ENCODE results near the gene PLEKHA4. TPM values are rescaled to one million over a fixed set of nuclear protein-coding genes. Genes with fewer than 3 reads are reported as not detected.

The PLEKHA4 gene
- total and polyA plus RNA-seq, 9 of the 15 experiments (the other 6 are each of a cell fraction or from before 2014, with no cell fraction given): 0.07 to 30.8 (median 11.4) TPM

DNA sequence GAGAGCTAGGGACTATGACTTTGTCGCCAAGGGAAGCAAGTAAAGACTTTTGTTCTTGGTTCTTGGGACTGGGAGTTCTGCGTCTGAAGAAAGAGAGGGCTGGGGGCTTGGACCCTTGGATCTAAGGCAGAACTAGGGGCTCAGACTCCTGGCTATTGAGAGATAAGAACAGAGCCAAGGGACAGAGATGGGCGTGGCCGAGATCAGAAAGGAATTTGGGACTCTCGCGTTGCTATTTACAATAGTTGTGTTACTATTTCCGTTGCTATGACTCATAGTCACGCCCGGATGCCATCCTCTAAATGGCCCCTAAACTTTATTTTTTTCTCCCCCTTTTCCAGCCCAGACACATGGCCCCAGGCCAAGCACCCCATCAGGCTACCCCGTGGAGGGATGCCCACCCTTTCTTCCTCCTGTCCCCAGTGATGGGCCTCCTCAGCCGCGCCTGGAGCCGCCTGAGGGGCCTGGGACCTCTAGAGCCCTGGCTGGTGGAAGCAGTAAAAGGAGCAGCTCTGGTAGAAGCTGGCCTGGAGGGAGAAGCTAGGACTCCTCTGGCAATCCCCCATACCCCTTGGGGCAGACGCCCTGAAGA lies 4.6 kb upstream of the PLEKHA4 start (continued):
- TF ChIP-seq, protein P1, sequence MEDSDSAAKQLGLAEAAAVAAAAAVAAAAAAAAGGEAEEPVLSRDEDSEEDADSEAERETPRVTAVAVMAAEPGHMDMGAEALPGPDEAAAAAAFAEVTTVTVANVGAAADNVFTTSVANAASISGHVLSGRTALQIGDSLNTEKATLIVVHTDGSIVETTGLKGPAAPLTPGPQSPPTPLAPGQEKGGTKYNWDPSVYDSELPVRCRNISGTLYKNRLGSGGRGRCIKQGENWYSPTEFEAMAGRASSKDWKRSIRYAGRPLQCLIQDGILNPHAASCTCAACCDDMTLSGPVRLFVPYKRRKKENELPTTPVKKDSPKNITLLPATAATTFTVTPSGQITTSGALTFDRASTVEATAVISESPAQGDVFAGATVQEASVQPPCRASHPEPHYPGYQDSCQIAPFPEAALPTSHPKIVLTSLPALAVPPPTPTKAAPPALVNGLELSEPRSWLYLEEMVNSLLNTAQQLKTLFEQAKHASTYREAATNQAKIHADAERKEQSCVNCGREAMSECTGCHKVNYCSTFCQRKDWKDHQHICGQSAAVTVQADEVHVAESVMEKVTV (CRISPR knock-in tag; IDR thresholded peaks at IDR 0.05): no peak
- TF ChIP-seq TCF7L2 (IDR thresholded peaks at IDR 0.05; ENCODE audit: low read depth, low read length): no peak
- TF ChIP-seq ELF2 (CRISPR knock-in tag; IDR thresholded peaks at IDR 0.05): 0 out of 2 replicates have a peak, but pooled peaks have one; percentile 57
- TF ChIP-seq RBFOX2 (IDR thresholded peaks at IDR 0.05; ENCODE audit: low read depth, low read length): no peak
- TF ChIP-seq RB1 (IDR thresholded peaks at IDR 0.05; ENCODE audit: low read depth): no peak
- no peak for TF ChIP-seq ZNF830 (CRISPR knock-in tag; IDR thresholded peaks at IDR 0.05)
- TF ChIP-seq PURB (CRISPR knock-in tag; IDR thresholded peaks at IDR 0.05; ENCODE audit: low read depth): no peak
- TF ChIP-seq, protein P2, sequence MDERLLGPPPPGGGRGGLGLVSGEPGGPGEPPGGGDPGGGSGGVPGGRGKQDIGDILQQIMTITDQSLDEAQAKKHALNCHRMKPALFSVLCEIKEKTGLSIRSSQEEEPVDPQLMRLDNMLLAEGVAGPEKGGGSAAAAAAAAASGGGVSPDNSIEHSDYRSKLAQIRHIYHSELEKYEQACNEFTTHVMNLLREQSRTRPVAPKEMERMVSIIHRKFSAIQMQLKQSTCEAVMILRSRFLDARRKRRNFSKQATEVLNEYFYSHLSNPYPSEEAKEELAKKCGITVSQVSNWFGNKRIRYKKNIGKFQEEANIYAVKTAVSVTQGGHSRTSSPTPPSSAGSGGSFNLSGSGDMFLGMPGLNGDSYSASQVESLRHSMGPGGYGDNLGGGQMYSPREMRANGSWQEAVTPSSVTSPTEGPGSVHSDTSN (CRISPR knock-in tag; IDR thresholded peaks at IDR 0.05; ENCODE audit: low read depth): no peak
- TF ChIP-seq, protein P2 (tag; conservative IDR thresholded peaks at IDR 0.05; ENCODE audit: low read depth): no peak
- TF ChIP-seq SMARCC2 (IDR thresholded peaks at IDR 0.05; ENCODE audit: low read depth): no peak
- TF ChIP-seq SIN3A (IDR thresholded peaks at IDR 0.05; ENCODE audit: borderline replicate concordance in 2 of 2, control insufficient read depth in 1 of 2, low read depth in 2 of 2, low read length in 2 of 2): no peak
- peak; percentile 82 for TF ChIP-seq CHD1 (IDR thresholded peaks at IDR 0.05; ENCODE audit: low read length)
- no peak for TF ChIP-seq TGIF2 (CRISPR knock-in tag; IDR thresholded peaks at IDR 0.05)
- TF ChIP-seq POLR3G (IDR thresholded peaks at IDR 0.05; ENCODE audit: extremely low read depth, insufficient read length, insufficient replicate concordance): no peak
- TF ChIP-seq GATAD2A (IDR thresholded peaks at IDR 0.05): no peak
- no peak for TF ChIP-seq CBFB (CRISPR knock-in tag; IDR thresholded peaks at IDR 0.05)
- no peak for TF ChIP-seq HSF4 (CRISPR knock-in tag; IDR thresholded peaks at IDR 0.05; ENCODE audit: borderline replicate concordance)
- no peak for TF ChIP-seq DMBX1 (CRISPR knock-in tag; IDR thresholded peaks at IDR 0.05; ENCODE audit: borderline replicate concordance)
- TF ChIP-seq, protein P3, sequence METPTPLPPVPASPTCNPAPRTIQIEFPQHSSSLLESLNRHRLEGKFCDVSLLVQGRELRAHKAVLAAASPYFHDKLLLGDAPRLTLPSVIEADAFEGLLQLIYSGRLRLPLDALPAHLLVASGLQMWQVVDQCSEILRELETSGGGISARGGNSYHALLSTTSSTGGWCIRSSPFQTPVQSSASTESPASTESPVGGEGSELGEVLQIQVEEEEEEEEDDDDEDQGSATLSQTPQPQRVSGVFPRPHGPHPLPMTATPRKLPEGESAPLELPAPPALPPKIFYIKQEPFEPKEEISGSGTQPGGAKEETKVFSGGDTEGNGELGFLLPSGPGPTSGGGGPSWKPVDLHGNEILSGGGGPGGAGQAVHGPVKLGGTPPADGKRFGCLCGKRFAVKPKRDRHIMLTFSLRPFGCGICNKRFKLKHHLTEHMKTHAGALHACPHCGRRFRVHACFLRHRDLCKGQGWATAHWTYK (CRISPR knock-in tag; IDR thresholded peaks at IDR 0.05): no peak
- no peak for TF ChIP-seq SMAD4 (CRISPR knock-in tag; conservative IDR thresholded peaks at IDR 0.05)
- TF ChIP-seq FOXJ2 (tag; IDR thresholded peaks at IDR 0.05): peak; percentile 99
- no peak for TF ChIP-seq POU5F1 (IDR thresholded peaks at IDR 0.05; ENCODE audit: borderline replicate concordance, low read depth, low read length, partially characterized antibody)
